Vagina (tissue), 1 donor: Measurements from ENCODE around the gene FBXL5. TPM values are rescaled to one million over a fixed set of nuclear protein-coding genes. Genes with fewer than 3 reads are reported as not detected.

ENCODE experiments used
- total RNA-seq: library from RNA; depleted of rRNA; stranded (reverse); fragments of >200 nt; gene quantifications from one replicate; pipeline ENCODE4 v1.2.3, GENCODE V29; 2016

Gene FBXL5
- total RNA-seq, 1 donor from 2014 or later: 103 TPM

Other genes starting within 250 kb of the FBXL5 start
- 12.0 TPM for gene C1QTNF7, start 227.3 kb downstream of the FBXL5 start, total RNA-seq
- gene CC2D2A, start 185.5 kb downstream of the FBXL5 start, total RNA-seq: 33.1 TPM
- gene FAM200B, start 26.5 kb upstream of the FBXL5 start, total RNA-seq: 29.5 TPM
- gene BST1, start 47.7 kb upstream of the FBXL5 start, total RNA-seq: 5.2 TPM
- gene CD38, start 123.0 kb upstream of the FBXL5 start, total RNA-seq: 1.2 TPM